ENCODE measurements around the gene CTIF. TPM values are rescaled to one million over a fixed set of nuclear protein-coding genes. Genes with fewer than 3 reads are reported as not detected.

CTIF gene
- polyA plus RNA-seq, 3 donors, result 0.38 to 8.7 (median 1.2) TPM

GRCh38 chr18:48880931-48881330 lies 342.1 kb downstream of the CTIF start:
- Mint-ChIP-seq H3K36me3 (no peaks in the 10 kb centered on the region), H3K9me3 (peaks cover 0 to 3% (median 0%) of the 10 kb centered on the region in 7 donors), H3K27me3 (ENCODE audit: low read depth in 3 of 3) (peaks cover 2 to 9% (median 4%) of the 10 kb centered on the region in 3 donors), H3K4me1 (peaks cover 23% of the 10 kb centered on the region), H3K27ac (no peak overlapping the region), H3K4me3 (no peak overlapping the region)
- Histone ChIP-seq H3K27me3 (ENCODE audit: control insufficient read depth in 2 of 2, insufficient read depth in 2 of 2, low read length in 2 of 2) (no peaks in the 10 kb centered on the region), H3K79me2 (ENCODE audit: insufficient read depth, low read length) (no peaks in the 10 kb centered on the region), H3K4me1 (ENCODE audit: control insufficient read depth in 1 of 2, insufficient read depth in 2 of 2, low read length in 2 of 2) (peaks cover 7 to 14% of the 10 kb centered on the region in 2 donors), H3K4me2 (replicated peaks; ENCODE audit: extremely low read depth, low read length, poor library complexity, severe bottlenecking) (no peak overlapping the region), H3K27ac (ENCODE audit: low read depth in 1 of 2, low read length in 2 of 2) (no peak overlapping the region), H3K9me3 (replicated peaks in 1 of 2; ENCODE audit: control insufficient read depth in 1 of 2, insufficient read depth in 1 of 2, low read length in 2 of 2) (no peaks in the 10 kb centered on the region), H3K9ac (ENCODE audit: insufficient read depth, low read length, poor library complexity, severe bottlenecking) (no peak overlapping the region), H2AFZ (ENCODE audit: insufficient read depth, low read depth, low read length, poor library complexity, severe bottlenecking) (no peak overlapping the region), H3K36me3 (replicated peaks in 1 of 2; ENCODE audit: control insufficient read depth in 1 of 2, insufficient read depth in 2 of 2, low read length in 2 of 2) (no peaks in the 10 kb centered on the region), H3K4me3 (replicated peaks in 1 of 3; ENCODE audit: low read depth in 2 of 3, low read length in 3 of 3) (no peak overlapping the region), H4K20me1 (ENCODE audit: insufficient read depth, low read length) (no peaks in the 10 kb centered on the region)
- DNase-seq, result no peak
- intact Hi-C loops (cut with micrococcal nuclease), result no loop called here
- no CpG with 5 or more reads among the region's 1 CpG for WGBS (ENCODE audit: insufficient coverage)
- no peak for TF ChIP-seq CTCF (IDR thresholded peaks at IDR 0.05)

GRCh38 chr18:48882379-48882778 lies 343.5 kb downstream of the CTIF start:
- H3K27me3 ChIP-seq (ENCODE audit: control insufficient read depth in 2 of 2, insufficient read depth in 2 of 2, low read length in 2 of 2), result no peaks in the 10 kb centered on the region
- no peaks in the 10 kb centered on the region for H3K36me3 Mint-ChIP-seq
- intact Hi-C loops (cut with micrococcal nuclease), result no loop called here

More at GRCh38 chr18:48882379-48882778, 343.5 kb downstream of the CTIF start:
- Histone ChIP-seq H3K4me1 (ENCODE audit: control insufficient read depth in 1 of 2, insufficient read depth in 2 of 2, low read length in 2 of 2) (peaks cover 7 to 14% of the 10 kb centered on the region in 2 donors), H3K36me3 (replicated peaks in 1 of 2; ENCODE audit: control insufficient read depth in 1 of 2, insufficient read depth in 2 of 2, low read length in 2 of 2) (no peaks in the 10 kb centered on the region), H3K27ac (ENCODE audit: low read depth in 1 of 2, low read length in 2 of 2) (no peak overlapping the region), H3K9ac (ENCODE audit: insufficient read depth, low read length, poor library complexity, severe bottlenecking) (no peak overlapping the region), H3K9me3 (replicated peaks in 1 of 2; ENCODE audit: control insufficient read depth in 1 of 2, insufficient read depth in 1 of 2, low read length in 2 of 2) (no peaks in the 10 kb centered on the region), H3K79me2 (ENCODE audit: insufficient read depth, low read length) (no peaks in the 10 kb centered on the region), H3K4me3 (replicated peaks in 1 of 3; ENCODE audit: low read depth in 2 of 3, low read length in 3 of 3) (no peak overlapping the region), H4K20me1 (ENCODE audit: insufficient read depth, low read length) (no peaks in the 10 kb centered on the region), H3K4me2 (replicated peaks; ENCODE audit: extremely low read depth, low read length, poor library complexity, severe bottlenecking) (no peak overlapping the region), H2AFZ (ENCODE audit: insufficient read depth, low read depth, low read length, poor library complexity, severe bottlenecking) (no peak overlapping the region)
- Mint-ChIP-seq H3K9me3 (peaks cover 0 to 3% (median 0%) of the 10 kb centered on the region in 7 donors), H3K4me1 (peaks cover 22% of the 10 kb centered on the region), H3K27me3 (ENCODE audit: low read depth in 3 of 3) (peaks cover 2 to 4% (median 3%) of the 10 kb centered on the region in 3 donors), H3K4me3 (no peak overlapping the region), H3K27ac (no peak overlapping the region)
- 92% methylated on average over 3 of the region's 4 CpGs for WGBS (ENCODE audit: insufficient coverage)
- DNase-seq, result no peak
- no peak for TF ChIP-seq CTCF (IDR thresholded peaks at IDR 0.05)
